Fibroblast of lung (primary cell): ENCODE data around the gene NTN1. TPM values are rescaled to one million over a fixed set of nuclear protein-coding genes. Genes with fewer than 3 reads are reported as not detected.

Experiments used
- DNase-seq, 2 donors: peaks; one replicate each; pipeline versions ENCODE4 v3.0.0 to v3.0.0-alpha.2; 2010; ENCODE audit warnings: low read depth in 2 of 2
- H2AFZ ChIP-seq: 2 replicates; pipeline ENCODE4 v1.5.1; 2012; ENCODE audit warnings: low read length, control low read depth, inconsistent platforms
- H3K27ac ChIP-seq: 2 replicates; pipeline ENCODE4 v1.5.1; 2011; ENCODE audit warnings: low read length, control low read depth; ENCODE audit not compliant: insufficient read depth
- H3K27me3 ChIP-seq: 2 replicates; pipeline ENCODE4 v1.5.1; 2011; ENCODE audit warnings: mild to moderate bottlenecking, low read length; ENCODE audit not compliant: control insufficient read depth, insufficient read depth
- H3K36me3 ChIP-seq: 2 replicates; pipeline ENCODE4 v1.5.1; 2011; ENCODE audit warnings: low read length; ENCODE audit not compliant: control insufficient read depth, insufficient read depth
- H3K4me1 ChIP-seq: 2 replicates; pipeline ENCODE4 v1.5.1; 2011; ENCODE audit warnings: low read length; ENCODE audit not compliant: control insufficient read depth, insufficient read depth; ENCODE audit errors: extremely low read depth
- H3K4me2 ChIP-seq: 2 replicates; pipeline ENCODE4 v1.5.1; 2011; ENCODE audit warnings: low read length, control low read depth; ENCODE audit not compliant: insufficient read depth; ENCODE audit errors: extremely low read depth
- H3K4me3 ChIP-seq, 4 experiments: fragments of 200-600 bp in 1 of 4; sonication (generic) in 1 of 4; replicated peaks in 1 of 4; 2 replicates each; pipeline ENCODE4 v1.5.1; 2011 to 2016; ENCODE audit warnings: low read length in 4 of 4, low read depth in 3 of 4, mild to moderate bottlenecking in 3 of 4, control low read depth in 2 of 4, inconsistent platforms in 1 of 4, mixed read lengths in 1 of 4; ENCODE audit not compliant: insufficient read depth in 1 of 4; ENCODE audit errors: control extremely low read depth in 1 of 4
- H3K79me2 ChIP-seq: 2 replicates; pipeline ENCODE4 v1.5.1; 2012; ENCODE audit warnings: mild to moderate bottlenecking, low read length, inconsistent platforms; ENCODE audit not compliant: control insufficient read depth, insufficient read depth
- H3K9ac ChIP-seq: 2 replicates; pipeline ENCODE4 v1.5.1; 2011; ENCODE audit warnings: mild to moderate bottlenecking, low read length, control low read depth; ENCODE audit not compliant: insufficient read depth
- H3K9me3 ChIP-seq: 2 replicates; pipeline ENCODE4 v1.5.1; 2012; ENCODE audit warnings: low read depth, low read length; ENCODE audit not compliant: control insufficient read depth, insufficient read depth
- H4K20me1 ChIP-seq: 2 replicates; pipeline ENCODE4 v1.5.1; 2011; ENCODE audit warnings: low read length; ENCODE audit not compliant: control insufficient read depth, insufficient read depth; ENCODE audit errors: extremely low read depth
- EZH2 ChIP-seq: IDR thresholded peaks from 2 replicates; pipeline ENCODE4 v1.5.1; 2012; ENCODE audit warnings: low read length, control low read depth, mild to moderate bottlenecking; ENCODE audit errors: missing control alignments
- polyA plus RNA-seq, 2 donors: library from polyadenylated mRNA; depleted of rRNA in 1 of 2; stranded (reverse) in 1 of 2; unstranded in 1 of 2; fragments of >200 nt; gene quantifications; 2 replicates each; pipeline ENCODE4 v1.2.1, GENCODE V29; 2011 to 2012; ENCODE audit warnings: missing spikeins in 1 of 2
- total RNA-seq: library from RNA; depleted of rRNA; stranded (reverse); fragments of >200 nt; gene quantifications from 2 replicates; pipeline ENCODE4 v1.2.1, GENCODE V29; 2014
- TF ChIP-seq, protein P1 (sequence below), 2 donors: IDR thresholded peaks in 1 of 2; conservative IDR thresholded peaks in 1 of 2; 1 replicate in 1 of 2; 2 replicates in 1 of 2; pipeline ENCODE4 v1.5.1; 2011 to 2012; ENCODE audit warnings: low read length in 2 of 2, control low read depth in 1 of 2, inconsistent platforms in 1 of 2, low read depth in 1 of 2, mild to moderate bottlenecking in 1 of 2

The NTN1 gene
- total and polyA plus RNA-seq, 2 donors (not counting 1 experiment from before 2014, with no cell fraction given): 0.17 to 3.1 TPM

GRCh38 chr17:8997994-8998628 is 23.2 kb upstream of the NTN1 start:
- H3K79me2 ChIP-seq: no peaks in the 10 kb centered on the region
- no peak overlapping the region for H3K9ac ChIP-seq
- no peak overlapping the region for H3K27ac ChIP-seq
- H2AFZ ChIP-seq: no peak overlapping the region
- DNase-seq: peak; percentile 42 to 50
- no peak for TF ChIP-seq EZH2
- TF ChIP-seq, protein P1, sequence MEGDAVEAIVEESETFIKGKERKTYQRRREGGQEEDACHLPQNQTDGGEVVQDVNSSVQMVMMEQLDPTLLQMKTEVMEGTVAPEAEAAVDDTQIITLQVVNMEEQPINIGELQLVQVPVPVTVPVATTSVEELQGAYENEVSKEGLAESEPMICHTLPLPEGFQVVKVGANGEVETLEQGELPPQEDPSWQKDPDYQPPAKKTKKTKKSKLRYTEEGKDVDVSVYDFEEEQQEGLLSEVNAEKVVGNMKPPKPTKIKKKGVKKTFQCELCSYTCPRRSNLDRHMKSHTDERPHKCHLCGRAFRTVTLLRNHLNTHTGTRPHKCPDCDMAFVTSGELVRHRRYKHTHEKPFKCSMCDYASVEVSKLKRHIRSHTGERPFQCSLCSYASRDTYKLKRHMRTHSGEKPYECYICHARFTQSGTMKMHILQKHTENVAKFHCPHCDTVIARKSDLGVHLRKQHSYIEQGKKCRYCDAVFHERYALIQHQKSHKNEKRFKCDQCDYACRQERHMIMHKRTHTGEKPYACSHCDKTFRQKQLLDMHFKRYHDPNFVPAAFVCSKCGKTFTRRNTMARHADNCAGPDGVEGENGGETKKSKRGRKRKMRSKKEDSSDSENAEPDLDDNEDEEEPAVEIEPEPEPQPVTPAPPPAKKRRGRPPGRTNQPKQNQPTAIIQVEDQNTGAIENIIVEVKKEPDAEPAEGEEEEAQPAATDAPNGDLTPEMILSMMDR (conservative IDR thresholded peaks at IDR 0.05 in 1 of 2, IDR thresholded peaks at IDR 0.05 in 1 of 2; ENCODE audit: low read depth in 1 of 2, low read length in 2 of 2): peak; percentile 85 to 95
- peaks cover 4% of the 10 kb centered on the region for H3K27me3 ChIP-seq
- no peaks in the 10 kb centered on the region for H4K20me1 ChIP-seq
- H3K4me3 ChIP-seq: no peak overlapping the region
- no peaks in the 10 kb centered on the region for H3K36me3 ChIP-seq
- H3K4me2 ChIP-seq: no peak overlapping the region
- H3K9me3 ChIP-seq: no peaks in the 10 kb centered on the region
- no peaks in the 10 kb centered on the region for H3K4me1 ChIP-seq

DNA sequence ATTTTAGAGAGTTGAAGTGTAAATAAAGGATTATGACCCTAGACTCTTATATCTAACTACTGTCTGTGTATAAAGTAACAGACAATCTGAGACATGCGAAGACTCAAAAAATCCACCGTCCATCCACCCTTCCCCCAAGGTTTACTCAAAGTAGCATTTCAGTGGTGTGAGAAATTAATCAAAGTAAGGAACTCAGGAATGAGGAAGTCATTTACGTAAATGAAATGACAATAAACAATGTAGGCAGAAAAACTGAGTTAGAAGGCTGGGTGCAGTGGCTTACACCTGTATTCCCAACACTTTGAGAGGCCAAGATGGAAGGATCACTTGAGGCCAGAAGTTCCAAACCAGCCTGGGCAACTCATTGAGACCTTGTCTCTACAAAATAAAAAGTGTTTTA is 19.8 kb upstream of the NTN1 start:
- Histone ChIP-seq H3K4me2 (no peak overlapping the region), H4K20me1 (no peaks in the 10 kb centered on the region), H3K9ac (no peak overlapping the region), H3K4me1 (no peaks in the 10 kb centered on the region), H2AFZ (no peak overlapping the region), H3K36me3 (no peaks in the 10 kb centered on the region), H3K4me3 (no peak overlapping the region), H3K27me3 (peaks cover 16% of the 10 kb centered on the region), H3K9me3 (no peaks in the 10 kb centered on the region), H3K79me2 (no peaks in the 10 kb centered on the region), H3K27ac (no peak overlapping the region)
- no peak for DNase-seq
- TF ChIP-seq, protein P1 (conservative IDR thresholded peaks at IDR 0.05 in 1 of 2, IDR thresholded peaks at IDR 0.05 in 1 of 2; ENCODE audit: low read depth in 1 of 2, low read length in 2 of 2): no peak
- no peak for TF ChIP-seq EZH2

DNA sequence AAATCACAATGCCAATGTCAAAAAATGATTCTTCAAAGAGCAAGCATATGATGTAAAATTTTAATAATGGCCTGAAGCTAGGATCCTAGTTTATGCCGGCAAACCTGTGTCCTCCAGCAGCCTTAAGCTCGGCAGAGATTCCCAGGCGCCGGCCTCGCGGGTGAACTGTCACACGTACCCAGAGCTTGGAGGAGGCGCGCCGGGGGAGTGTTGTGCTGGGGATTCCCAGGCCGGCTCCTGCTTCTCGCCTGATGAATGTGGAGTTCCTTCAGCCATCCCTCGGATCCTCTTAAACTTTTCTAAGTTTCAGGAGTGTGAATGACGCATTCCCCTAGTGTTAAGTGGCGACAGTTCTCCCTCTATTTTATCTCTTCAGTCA is 19.1 kb upstream of the NTN1 start:
- Histone ChIP-seq H3K9ac (no peak overlapping the region), H3K79me2 (no peaks in the 10 kb centered on the region), H3K4me1 (no peaks in the 10 kb centered on the region), H3K9me3 (no peaks in the 10 kb centered on the region), H3K27ac (no peak overlapping the region), H3K27me3 (peaks cover 16% of the 10 kb centered on the region), H3K4me2 (no peak overlapping the region), H3K36me3 (no peaks in the 10 kb centered on the region), H4K20me1 (no peaks in the 10 kb centered on the region), H3K4me3 (no peak overlapping the region), H2AFZ (no peak overlapping the region)
- DNase-seq: no peak
- TF ChIP-seq EZH2: no peak
- TF ChIP-seq, protein P1 (conservative IDR thresholded peaks at IDR 0.05 in 1 of 2, IDR thresholded peaks at IDR 0.05 in 1 of 2; ENCODE audit: low read depth in 1 of 2, low read length in 2 of 2): no peak
